SK-N-MC (cell line): ENCODE measurements around the gene BHMT.

Experiments
- DNase-seq: peaks from one replicate; pipeline ENCODE4 v3.0.0-alpha.2; 2011; ENCODE audit warnings: low read depth, low spot score
- H3K27ac ChIP-seq: fragments of 200-600 bp; sonication (generic); 2 replicates; pipeline ENCODE4 v1.5.1; 2016; ENCODE audit warnings: mixed run types
- H3K36me3 ChIP-seq: fragments of 200-600 bp; sonication (generic); 2 replicates; pipeline ENCODE4 v1.6.1; 2017; ENCODE audit warnings: antibody characterized with exemption, low read length, mixed read lengths; ENCODE audit not compliant: insufficient read depth
- H3K4me3 ChIP-seq: fragments of 200-600 bp; sonication (generic); 2 replicates; pipeline ENCODE4 v1.5.1; 2016
- H3K9ac ChIP-seq: fragments of 200-600 bp; sonication (generic); 2 replicates; pipeline ENCODE4 v1.8.0; 2017; ENCODE audit warnings: mixed run types, mixed read lengths; ENCODE audit not compliant: insufficient read length
- H3K9me3 ChIP-seq: fragments of 200-600 bp; sonication (generic); 2 replicates; pipeline ENCODE4 v1.6.1; 2017; ENCODE audit warnings: low read depth, mild to moderate bottlenecking, antibody characterized with exemption, low read length, moderate library complexity, mixed read lengths
- EZH2 ChIP-seq: fragments of 200-600 bp; sonication (generic); IDR thresholded peaks from one replicate; pipeline ENCODE4 v1.6.1; 2017; ENCODE audit warnings: antibody characterized with exemption
- FOXP2 ChIP-seq: optimal IDR thresholded peaks from 2 replicates; pipeline ENCODE3; 2011; ENCODE audit warnings: mild to moderate bottlenecking, moderate library complexity; ENCODE audit not compliant: insufficient read depth; ENCODE audit errors: extremely low read length, control extremely low read depth
- POLR2AphosphoS5 ChIP-seq: IDR thresholded peaks from 2 replicates; pipeline ENCODE4 v1.6.1; 2012; ENCODE audit warnings: mild to moderate bottlenecking, low read depth, low read length, borderline replicate concordance

Gene BHMT, protein sequence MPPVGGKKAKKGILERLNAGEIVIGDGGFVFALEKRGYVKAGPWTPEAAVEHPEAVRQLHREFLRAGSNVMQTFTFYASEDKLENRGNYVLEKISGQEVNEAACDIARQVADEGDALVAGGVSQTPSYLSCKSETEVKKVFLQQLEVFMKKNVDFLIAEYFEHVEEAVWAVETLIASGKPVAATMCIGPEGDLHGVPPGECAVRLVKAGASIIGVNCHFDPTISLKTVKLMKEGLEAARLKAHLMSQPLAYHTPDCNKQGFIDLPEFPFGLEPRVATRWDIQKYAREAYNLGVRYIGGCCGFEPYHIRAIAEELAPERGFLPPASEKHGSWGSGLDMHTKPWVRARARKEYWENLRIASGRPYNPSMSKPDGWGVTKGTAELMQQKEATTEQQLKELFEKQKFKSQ

DNA sequence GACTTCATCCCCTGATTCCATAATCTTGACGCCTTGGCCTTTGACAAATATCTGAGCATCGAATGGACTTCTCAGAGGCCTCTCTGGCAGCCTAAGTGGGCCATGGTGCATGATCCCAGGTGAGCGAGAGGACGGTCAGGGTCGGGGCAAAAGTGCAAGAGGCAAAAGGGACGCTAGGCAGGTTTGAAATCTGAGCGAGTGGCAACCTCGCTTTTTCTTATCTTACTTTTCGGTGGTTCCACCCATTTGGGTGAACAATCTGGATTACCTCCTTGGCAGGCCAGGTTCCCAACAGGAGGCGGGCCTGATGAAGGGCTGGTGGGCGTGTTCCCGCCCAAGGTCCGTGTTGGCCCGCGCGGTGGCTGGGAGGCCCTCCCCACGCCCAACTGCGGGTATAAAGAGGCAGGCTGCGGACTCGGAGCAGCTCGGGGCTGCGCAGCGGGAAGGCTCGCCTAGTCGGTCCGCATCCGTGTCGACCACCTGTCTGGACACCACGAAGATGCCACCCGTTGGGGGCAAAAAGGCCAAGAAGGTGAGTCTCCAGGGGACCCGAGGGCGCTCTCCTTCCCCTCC is at the start of gene BHMT:
TSS of gene BHMT (plus strand) at position 423 of the 573 bp plus-strand sequence. CDS start at position 500, 77 bp downstream.
- no peak within 1 kb of the TSS for H3K27ac ChIP-seq
- H3K4me3 ChIP-seq, result no peak within 1 kb of the TSS
- H3K9me3 ChIP-seq, result no peaks in the 10 kb centered on the region
- no peaks in the 10 kb centered on the region for H3K36me3 ChIP-seq
- TF ChIP-seq EZH2 (no peak), POLR2AphosphoS5 (no peak), FOXP2 (no peak)
- H3K9ac ChIP-seq, result no peak within 1 kb of the TSS
- no peak for DNase-seq

- TF ChIP-seq POLR2AphosphoS5, result no peak
- no peak for TF ChIP-seq FOXP2
- TF ChIP-seq EZH2, result no peak
- H3K9ac ChIP-seq, result no peak overlapping the region
- no peak overlapping the region for H3K4me3 ChIP-seq
- no peak for DNase-seq
- no peak overlapping the region for H3K27ac ChIP-seq
- H3K9me3 ChIP-seq, result no peaks in the 10 kb centered on the region
- H3K36me3 ChIP-seq, result no peaks in the 10 kb centered on the region
Observed at GRCh38 chr5:79062436-79062835, 49.2 kb upstream of the BHMT start.

DNA sequence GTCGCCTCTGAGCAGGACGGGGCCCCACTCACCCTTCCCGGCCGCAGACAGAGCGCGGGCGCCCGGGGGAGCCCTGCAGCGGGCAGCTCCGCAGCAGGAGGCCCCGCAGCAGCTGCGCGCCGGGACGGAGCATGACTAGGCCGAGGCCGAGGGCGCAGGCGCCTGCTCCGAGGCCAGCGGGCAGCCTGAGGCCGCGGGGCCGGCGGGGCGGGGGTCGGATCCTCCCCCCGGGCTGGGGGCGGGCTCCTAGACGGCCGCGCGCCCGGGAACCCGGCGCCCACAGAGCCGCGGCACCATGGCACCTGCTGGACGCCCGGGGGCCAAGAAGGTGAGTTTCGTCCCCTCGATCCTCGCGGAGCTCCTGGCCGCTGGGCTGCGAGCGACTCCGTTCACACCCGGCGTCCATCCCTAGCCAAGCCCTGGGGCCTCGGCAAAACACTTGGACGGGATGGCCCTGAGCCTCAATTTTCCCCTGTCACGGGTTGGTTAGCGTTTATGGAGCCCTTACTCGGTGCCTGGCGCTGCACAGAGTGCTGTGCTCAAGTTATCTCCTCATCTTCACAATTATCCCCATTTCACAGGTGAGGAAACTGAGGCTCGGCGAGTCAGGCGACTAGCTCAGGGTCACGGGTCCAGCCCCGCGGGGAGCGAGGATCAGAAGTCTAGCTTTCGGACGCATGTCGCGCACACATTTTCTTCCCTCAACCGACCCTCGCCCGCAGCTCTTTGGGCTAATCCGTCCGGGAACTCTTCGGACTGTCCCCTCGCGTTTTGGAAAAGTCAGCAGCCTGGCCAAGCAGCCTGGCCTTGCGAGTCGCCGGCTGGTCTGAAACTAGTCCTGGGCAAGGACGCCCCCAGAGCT is 41.9 kb upstream of the BHMT start, which contains the start of the genes BHMT2 and DMGDH:
TSS of gene BHMT2 (plus strand) at position 280 of the 862 bp plus-strand sequence. CDS start at position 296, 16 bp downstream.
TSS of gene DMGDH (minus strand) at position 187 of the 862 bp plus-strand sequence. CDS start at position 133, 54 bp downstream.
- no peaks in the 10 kb centered on the region for H3K9me3 ChIP-seq
- H3K4me3 ChIP-seq, result no peak within 1 kb of the TSS
- peak within 1 kb of the TSS; percentile 41 for H3K9ac ChIP-seq
- TF ChIP-seq EZH2 (no peak), POLR2AphosphoS5 (no peak), FOXP2 (no peak)
- DNase-seq, result no peak
- H3K36me3 ChIP-seq, result no peaks in the 10 kb centered on the region
- peak within 1 kb of the TSS; percentile 74; the same call in 1 of the 2 replicates for H3K27ac ChIP-seq

DNA sequence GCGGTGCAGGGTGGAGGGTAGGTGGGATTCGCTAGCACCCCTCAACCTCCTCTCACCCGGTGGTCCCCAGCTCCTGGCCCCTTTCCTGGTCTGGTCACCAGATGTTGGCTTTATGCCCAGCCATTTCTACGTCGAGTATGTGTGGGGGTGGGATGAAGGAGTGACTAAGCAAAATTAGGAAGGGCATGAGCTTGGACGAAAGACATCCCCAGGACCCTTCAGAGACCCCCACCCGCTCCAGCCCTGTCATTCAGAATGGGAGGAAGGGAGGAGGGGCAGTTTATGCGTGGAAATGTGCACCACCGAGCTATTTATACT is 41.3 kb upstream of the BHMT start:
- Histone ChIP-seq H3K9me3 (no peaks in the 10 kb centered on the region), H3K27ac (peak overlapping the region; percentile 74; the same call in 1 of the 2 replicates), H3K9ac (peak overlapping the region; percentile 41), H3K36me3 (no peaks in the 10 kb centered on the region), H3K4me3 (no peak overlapping the region)
- TF ChIP-seq POLR2AphosphoS5 (no peak), FOXP2 (no peak), EZH2 (no peak)
- no peak for DNase-seq

- H3K36me3 ChIP-seq, result no peaks in the 10 kb centered on the region
- no peak overlapping the region for H3K4me3 ChIP-seq
- H3K27ac ChIP-seq, result no peak overlapping the region
- no peak for DNase-seq
- no peaks in the 10 kb centered on the region for H3K9me3 ChIP-seq
- no peak overlapping the region for H3K9ac ChIP-seq
- no peak for TF ChIP-seq FOXP2
- no peak for TF ChIP-seq EZH2
- no peak for TF ChIP-seq POLR2AphosphoS5
Observed at GRCh38 chr5:79074641-79075040, 37.0 kb upstream of the BHMT start.

DNA sequence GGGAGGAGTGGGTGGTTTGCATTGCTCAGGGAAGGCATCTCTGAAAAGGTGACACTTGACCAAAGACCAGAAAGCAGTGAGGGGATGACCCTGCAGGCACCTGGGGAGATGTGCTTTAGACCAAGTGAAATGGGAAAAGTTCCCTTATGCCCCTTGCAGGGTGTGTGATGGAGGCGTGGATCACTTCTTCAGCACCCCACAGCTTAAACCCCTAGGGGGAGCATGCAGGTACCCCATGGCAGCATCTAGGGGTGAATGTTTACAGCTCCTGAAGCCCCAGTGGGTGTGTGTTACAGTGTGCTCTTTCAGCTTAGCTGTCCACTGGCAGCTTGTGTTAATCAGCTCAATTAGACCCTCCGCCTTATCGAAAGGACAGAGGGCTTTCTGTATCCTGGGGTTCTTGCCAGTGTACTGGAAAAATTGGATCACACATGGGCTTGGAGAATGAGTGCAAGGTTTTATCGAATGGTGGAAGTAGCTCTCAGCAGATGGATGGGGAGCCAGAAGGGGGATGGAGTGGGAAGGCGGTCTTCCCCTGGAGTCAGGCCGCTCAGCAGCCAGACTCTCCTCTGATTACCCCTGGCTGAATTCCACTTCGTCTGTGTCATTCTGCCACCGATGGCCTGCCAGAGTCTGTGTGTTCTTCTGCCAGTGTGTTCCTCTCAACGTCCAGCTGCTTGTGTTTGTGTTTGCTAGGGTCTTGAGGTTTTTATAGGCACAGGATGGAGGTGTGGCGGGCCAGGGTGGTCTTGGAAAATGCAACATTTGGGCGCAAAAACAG is 35.8 kb upstream of the BHMT start:
- Histone ChIP-seq H3K4me3 (no peak overlapping the region), H3K9ac (no peak overlapping the region), H3K36me3 (no peaks in the 10 kb centered on the region), H3K9me3 (no peaks in the 10 kb centered on the region), H3K27ac (no peak overlapping the region)
- TF ChIP-seq POLR2AphosphoS5, result no peak
- TF ChIP-seq EZH2, result no peak
- no peak for TF ChIP-seq FOXP2
- DNase-seq, result no peak

GRCh38 chr5:79076819-79077218 is 34.8 kb upstream of the BHMT start:
- Histone ChIP-seq H3K4me3 (no peak overlapping the region), H3K9ac (no peak overlapping the region), H3K27ac (no peak overlapping the region), H3K9me3 (no peaks in the 10 kb centered on the region), H3K36me3 (no peaks in the 10 kb centered on the region)
- no peak for TF ChIP-seq EZH2
- TF ChIP-seq POLR2AphosphoS5, result no peak
- no peak for TF ChIP-seq FOXP2
- DNase-seq, result no peak
